Cardiac muscle cell (in vitro differentiated cells and primary cell): Measurements from ENCODE around the gene ACCS. TPM values are rescaled to one million over a fixed set of nuclear protein-coding genes. Genes with fewer than 3 reads are reported as not detected.

ENCODE experiments used
- DNase-seq, 2 donors: peaks; one replicate each; pipeline versions ENCODE4 v3.0.0 to v3.0.0-alpha.2; 2010 to 2017; ENCODE audit warnings: low read depth in 1 of 2, low spot score in 1 of 2
- H3K27ac ChIP-seq: fragments of 200-600 bp; sonication (generic); 2 replicates; pipeline ENCODE4 v1.5.1; 2016
- H3K27me3 ChIP-seq: fragments of 200-600 bp; sonication (generic); 2 replicates; pipeline ENCODE4 v1.6.0; 2016; ENCODE audit warnings: control low read depth
- H3K36me3 ChIP-seq: fragments of 200-600 bp; sonication (generic); 2 replicates; pipeline ENCODE4 v1.5.1; 2016; ENCODE audit warnings: control low read depth
- H3K4me1 ChIP-seq: fragments of 200-600 bp; sonication (generic); 2 replicates; pipeline ENCODE4 v1.8.1; 2017; ENCODE audit warnings: low read depth, mild to moderate bottlenecking, mixed run types
- H3K4me3 ChIP-seq: fragments of 200-600 bp; sonication (generic); 2 replicates; pipeline ENCODE4 v1.5.1; 2016; ENCODE audit warnings: mild to moderate bottlenecking
- H3K9me3 ChIP-seq: fragments of 200-600 bp; sonication (generic); 2 replicates; pipeline ENCODE4 v1.5.1; 2017; ENCODE audit warnings: low read depth, mild to moderate bottlenecking, control low read depth
- CTCF ChIP-seq: IDR thresholded peaks from 2 replicates; pipeline ENCODE4 v1.5.1; 2012; ENCODE audit warnings: low read depth, mild to moderate bottlenecking, low read length
- polyA plus RNA-seq: library from polyadenylated mRNA; unstranded; fragments of >200 nt; fragmentation: Nextera tagmentation; extraction: Ambion mirVana; gene quantifications from 2 replicates; pipeline ENCODE4 v1.2.1, GENCODE V29; 2016
- total RNA-seq: library from RNA; depleted of rRNA; stranded (reverse); fragments of >200 nt; gene quantifications from 2 replicates; pipeline ENCODE4 v1.2.3, GENCODE V29; 2016

The ACCS gene
- total and polyA plus RNA-seq, 2 experiments from 2014 or later = 11.0 to 11.3 TPM

GRCh38 chr11:44127130-44127529, 61.1 kb downstream of the ACCS start:
- H3K4me3 ChIP-seq = no peak overlapping the region
- H3K27ac ChIP-seq = no peak overlapping the region
- no peaks in the 10 kb centered on the region for H3K27me3 ChIP-seq
- no peaks in the 10 kb centered on the region for H3K4me1 ChIP-seq
- no peaks in the 10 kb centered on the region for H3K9me3 ChIP-seq
- DNase-seq = no peak
- no peak for TF ChIP-seq CTCF
- peaks cover 24% of the 10 kb centered on the region for H3K36me3 ChIP-seq

GRCh38 chr11:44128729-44129128, 62.7 kb downstream of the ACCS start:
- no peaks in the 10 kb centered on the region for H3K4me1 ChIP-seq
- DNase-seq = no peak
- no peaks in the 10 kb centered on the region for H3K9me3 ChIP-seq
- H3K27me3 ChIP-seq = no peaks in the 10 kb centered on the region
- peaks cover 24% of the 10 kb centered on the region for H3K36me3 ChIP-seq
- no peak overlapping the region for H3K4me3 ChIP-seq
- H3K27ac ChIP-seq = no peak overlapping the region
- TF ChIP-seq CTCF = no peak

GRCh38 chr11:44130751-44131150, 64.7 kb downstream of the ACCS start:
- Histone ChIP-seq H3K27ac (no peak overlapping the region), H3K36me3 (peaks cover 16% of the 10 kb centered on the region), H3K4me1 (no peaks in the 10 kb centered on the region), H3K4me3 (no peak overlapping the region), H3K9me3 (no peaks in the 10 kb centered on the region), H3K27me3 (no peaks in the 10 kb centered on the region)
- no peak for DNase-seq
- TF ChIP-seq CTCF = no peak

GRCh38 chr11:44133335-44133946, 67.4 kb downstream of the ACCS start:
- Histone ChIP-seq H3K4me1 (peaks cover 13% of the 10 kb centered on the region), H3K36me3 (peaks cover 3% of the 10 kb centered on the region), H3K4me3 (no peak overlapping the region), H3K27ac (no peak overlapping the region), H3K27me3 (no peaks in the 10 kb centered on the region), H3K9me3 (no peaks in the 10 kb centered on the region)
- peak; percentile 69 to 73 for DNase-seq
- TF ChIP-seq CTCF = peak; percentile 78

Other genes with a start within 250 kb of the ACCS start
- gene ALKBH3, start 185.4 kb upstream of the ACCS start, total RNA-seq = 26.4 and 31.0 TPM in 2 replicates
- 25.0 and 27.9 TPM in 2 replicates for gene ALKBH3, start 185.4 kb upstream of the ACCS start, polyA plus RNA-seq
- gene C11orf96, start 123.6 kb upstream of the ACCS start, total RNA-seq = 48.6 and 79.6 TPM in 2 replicates
- 7.1 and 14.5 TPM in 2 replicates for gene C11orf96, start 123.6 kb upstream of the ACCS start, polyA plus RNA-seq
- gene ACCSL, start 18.3 kb upstream of the ACCS start, total RNA-seq = not detected in 2 replicates
- not detected in 2 replicates for gene ACCSL, start 18.3 kb upstream of the ACCS start, polyA plus RNA-seq
- gene EXT2, start 29.4 kb downstream of the ACCS start, total RNA-seq = 53.1 and 109 TPM in 2 replicates
- gene EXT2, start 29.4 kb downstream of the ACCS start, polyA plus RNA-seq = 44.1 and 54.1 TPM in 2 replicates
- 0.15 and 0.18 TPM in 2 replicates for gene ALX4, start 243.9 kb downstream of the ACCS start, total RNA-seq
- not detected in 2 replicates for gene ALX4, start 243.9 kb downstream of the ACCS start, polyA plus RNA-seq